Cardiac muscle cell (in vitro differentiated cells and primary cell): ENCODE measurements around the gene TMEM135. TPM values are rescaled to one million over a fixed set of nuclear protein-coding genes. Genes with fewer than 3 reads are reported as not detected.
A peak's percentile ranks its signal among the peaks of the same experiment; 100 is the strongest.
"Not testable (repeated sequence)": the region's sequence is repeated elsewhere in the genome, so short reads cannot be mapped to it uniquely, and the experiment has no call there.

Source experiments
- DNase-seq, 2 donors: peaks; one replicate each; pipeline versions ENCODE4 v3.0.0 to v3.0.0-alpha.2; 2010 to 2017; ENCODE audit warnings: low read depth in 1 of 2, low spot score in 1 of 2
- H3K27ac ChIP-seq: fragments of 200-600 bp; sonication (generic); 2 replicates; pipeline ENCODE4 v1.5.1; 2016
- H3K27me3 ChIP-seq: fragments of 200-600 bp; sonication (generic); 2 replicates; pipeline ENCODE4 v1.6.0; 2016; ENCODE audit warnings: control low read depth
- H3K36me3 ChIP-seq: fragments of 200-600 bp; sonication (generic); 2 replicates; pipeline ENCODE4 v1.5.1; 2016; ENCODE audit warnings: control low read depth
- H3K4me1 ChIP-seq: fragments of 200-600 bp; sonication (generic); 2 replicates; pipeline ENCODE4 v1.8.1; 2017; ENCODE audit warnings: low read depth, mild to moderate bottlenecking, mixed run types
- H3K4me3 ChIP-seq: fragments of 200-600 bp; sonication (generic); 2 replicates; pipeline ENCODE4 v1.5.1; 2016; ENCODE audit warnings: mild to moderate bottlenecking
- H3K9me3 ChIP-seq: fragments of 200-600 bp; sonication (generic); 2 replicates; pipeline ENCODE4 v1.5.1; 2017; ENCODE audit warnings: low read depth, mild to moderate bottlenecking, control low read depth
- CTCF ChIP-seq: IDR thresholded peaks from 2 replicates; pipeline ENCODE4 v1.5.1; 2012; ENCODE audit warnings: low read depth, mild to moderate bottlenecking, low read length
- polyA plus RNA-seq: library from polyadenylated mRNA; unstranded; fragments of >200 nt; fragmentation: Nextera tagmentation; extraction: Ambion mirVana; gene quantifications from 2 replicates; pipeline ENCODE4 v1.2.1, GENCODE V29; 2016
- total RNA-seq: library from RNA; depleted of rRNA; stranded (reverse); fragments of >200 nt; gene quantifications from 2 replicates; pipeline ENCODE4 v1.2.3, GENCODE V29; 2016

Gene TMEM135
- total and polyA plus RNA-seq, 2 experiments from 2014 or later: 25.2 to 28.8 TPM

DNA sequence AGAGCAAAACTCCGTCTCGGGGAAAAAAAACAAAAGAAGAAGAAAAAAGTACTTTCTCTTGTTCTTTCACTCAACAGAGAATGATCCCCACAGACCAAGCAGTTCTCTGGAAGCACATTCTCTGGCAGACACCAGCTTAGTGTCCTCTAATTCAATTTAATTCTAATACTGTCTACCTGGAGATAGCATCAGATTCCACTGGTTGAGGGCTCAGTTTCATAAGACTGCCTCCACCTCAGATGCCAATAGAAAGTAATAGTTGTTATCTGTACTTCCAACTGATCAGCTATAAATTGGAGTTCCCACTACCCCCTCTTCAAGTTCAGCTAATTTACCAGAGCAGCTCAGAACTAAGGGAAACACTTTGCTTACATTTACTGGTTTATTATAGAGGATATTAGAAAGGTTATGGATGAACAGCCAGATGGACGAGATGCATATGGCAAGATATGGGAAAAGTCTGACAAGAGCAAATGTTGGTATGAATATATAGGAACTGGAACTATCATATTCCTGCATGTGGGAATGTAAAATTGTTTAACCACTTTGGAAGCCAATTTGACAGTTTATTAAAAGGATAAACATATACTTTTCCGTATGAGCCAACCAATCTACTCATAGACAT is 64.3 kb downstream of the TMEM135 start:
- Histone ChIP-seq H3K36me3 (no peaks in the 10 kb centered on the region), H3K27ac (peak overlapping the region; percentile 38), H3K4me1 (peaks cover 12% of the 10 kb centered on the region), H3K27me3 (no peaks in the 10 kb centered on the region), H3K9me3 (no peaks in the 10 kb centered on the region), H3K4me3 (no peak overlapping the region)
- DNase-seq: no peak
- no peak for TF ChIP-seq CTCF

DNA sequence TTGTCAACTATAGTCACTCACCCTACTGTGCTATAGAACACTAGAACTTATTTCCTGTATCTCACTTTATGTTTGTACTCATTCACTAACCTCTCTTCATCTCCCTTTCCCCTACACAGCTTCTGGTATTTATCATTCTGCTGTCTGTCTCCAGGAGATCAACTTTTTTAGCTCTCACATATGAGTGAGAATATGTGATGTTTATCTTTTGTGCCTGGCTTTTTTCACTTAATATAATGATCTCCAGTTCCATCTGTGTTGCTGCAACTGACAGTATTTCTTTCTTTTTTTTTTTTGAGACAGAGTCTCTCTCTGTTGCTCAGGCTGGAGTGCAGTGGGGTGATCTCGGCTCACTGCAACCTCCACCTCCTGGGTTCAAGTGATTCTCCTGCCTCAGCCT is 68.1 kb downstream of the TMEM135 start:
- not testable (repeated sequence) for H3K36me3 ChIP-seq, H3K27me3 ChIP-seq, H3K4me3 ChIP-seq, H3K9me3 ChIP-seq, H3K4me1 ChIP-seq, DNase-seq, H3K27ac ChIP-seq

DNA sequence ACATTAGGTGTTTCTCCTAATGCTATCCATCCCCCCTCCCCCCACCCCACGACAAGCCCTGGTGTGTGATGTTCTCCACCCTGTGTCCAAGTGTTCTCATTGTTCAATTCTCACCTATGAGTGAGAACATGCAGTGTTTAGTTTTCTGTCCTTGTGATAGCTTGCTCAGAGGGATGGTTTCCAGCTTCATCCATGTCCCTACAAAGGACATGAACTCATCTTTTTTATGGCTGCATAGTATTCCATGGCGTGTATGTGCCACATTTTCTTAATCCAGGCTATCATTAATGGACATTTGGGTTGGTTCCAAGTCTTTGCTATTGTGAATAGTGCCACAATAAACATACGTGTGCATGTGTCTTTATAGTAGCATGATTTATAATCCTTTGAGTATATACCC is 69.6 kb downstream of the TMEM135 start:
- not testable (repeated sequence) for H3K4me3 ChIP-seq, H3K4me1 ChIP-seq, H3K27ac ChIP-seq, DNase-seq, H3K36me3 ChIP-seq, H3K9me3 ChIP-seq, H3K27me3 ChIP-seq

GRCh38 chr11:87110443-87111131 is 72.9 kb downstream of the TMEM135 start:
- peaks cover 18% of the 10 kb centered on the region for H3K4me1 ChIP-seq
- H3K27ac ChIP-seq: peak overlapping the region; percentile 19
- no peak for TF ChIP-seq CTCF
- H3K4me3 ChIP-seq: no peak overlapping the region
- H3K27me3 ChIP-seq: no peaks in the 10 kb centered on the region
- H3K9me3 ChIP-seq: no peaks in the 10 kb centered on the region
- H3K36me3 ChIP-seq: no peaks in the 10 kb centered on the region
- DNase-seq: no peak

DNA sequence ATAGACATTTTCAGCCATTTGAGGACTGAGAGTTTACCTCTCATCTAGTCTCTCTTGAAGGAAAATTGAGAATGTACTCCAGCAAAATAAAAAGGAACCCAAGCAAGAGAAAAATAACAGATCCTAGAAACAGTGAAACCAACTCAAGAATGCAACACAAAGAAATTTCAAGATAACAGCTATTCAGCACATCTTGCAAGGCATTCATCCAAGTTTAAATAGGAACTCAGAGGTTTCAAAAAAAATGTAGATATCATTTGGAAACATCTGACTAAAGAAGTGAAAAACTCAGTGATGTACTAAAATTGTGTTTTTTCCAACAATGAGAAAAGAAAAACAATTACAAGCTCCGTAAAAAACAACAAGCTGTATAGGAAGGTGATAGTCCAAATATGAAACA is 76.4 kb downstream of the TMEM135 start:
- H3K27me3 ChIP-seq: no peaks in the 10 kb centered on the region
- peaks cover 18% of the 10 kb centered on the region for H3K4me1 ChIP-seq
- TF ChIP-seq CTCF: no peak
- H3K36me3 ChIP-seq: no peaks in the 10 kb centered on the region
- no peaks in the 10 kb centered on the region for H3K9me3 ChIP-seq
- peak in 1 of 2 donors; percentile 67 for DNase-seq
- H3K4me3 ChIP-seq: no peak overlapping the region
- peak overlapping the region; percentile 59 for H3K27ac ChIP-seq

GRCh38 chr11:87116185-87116584 is 78.5 kb downstream of the TMEM135 start:
- TF ChIP-seq CTCF: no peak
- Histone ChIP-seq H3K27me3 (no peaks in the 10 kb centered on the region), H3K36me3 (no peaks in the 10 kb centered on the region), H3K4me1 (peaks cover 18% of the 10 kb centered on the region), H3K4me3 (no peak overlapping the region), H3K27ac (no peak overlapping the region), H3K9me3 (no peaks in the 10 kb centered on the region)
- no peak for DNase-seq
